Progenitor cell of endocrine pancreas (in vitro differentiated cells): Measurements from ENCODE around the gene TRMT10C. TPM values are rescaled to one million over a fixed set of nuclear protein-coding genes. Genes with fewer than 3 reads are reported as not detected.

Experiments
- DNase-seq: peaks from one replicate; pipeline ENCODE4 v3.0.0; 2021; ENCODE audit warnings: low spot score; ENCODE audit not compliant: unreplicated experiment
- H3K27ac Mint-ChIP-seq: 2 replicates; pipeline ENCODE4 v1.8.0; 2021; ENCODE audit warnings: mild to moderate bottlenecking, moderate library complexity, mixed read lengths
- H3K27me3 Mint-ChIP-seq: 2 replicates; pipeline ENCODE4 v1.8.0; 2021; ENCODE audit warnings: mixed read lengths
- H3K36me3 Mint-ChIP-seq: 2 replicates; pipeline ENCODE4 v1.8.0; 2022; ENCODE audit warnings: mixed read lengths; ENCODE audit not compliant: insufficient read depth
- H3K4me1 Mint-ChIP-seq: 2 replicates; pipeline ENCODE4 v1.8.0; 2021; ENCODE audit warnings: low read depth, mixed read lengths
- H3K4me3 Mint-ChIP-seq: 2 replicates; pipeline ENCODE4 v1.8.0; 2021; ENCODE audit warnings: low read depth, mild to moderate bottlenecking, moderate library complexity, mixed read lengths
- H3K9me3 Mint-ChIP-seq: 2 replicates; pipeline ENCODE4 v1.8.0; 2021; ENCODE audit warnings: low read depth, mixed read lengths
- total RNA-seq: library from RNA; stranded (reverse); gene quantifications from 2 replicates; pipeline ENCODE4 v1.2.1, GENCODE V29; 2021
- TF ChIP-seq, protein P1 (sequence below): fragments of 200-600 bp; sonication (generic); IDR thresholded peaks from one replicate; pipeline ENCODE4 v1.5.0; 2021; ENCODE audit warnings: antibody characterized with exemption, mild to moderate bottlenecking; ENCODE audit not compliant: unreplicated experiment

The TRMT10C gene
- total RNA-seq, 1 donor from 2014 or later = 24.4 TPM

DNA sequence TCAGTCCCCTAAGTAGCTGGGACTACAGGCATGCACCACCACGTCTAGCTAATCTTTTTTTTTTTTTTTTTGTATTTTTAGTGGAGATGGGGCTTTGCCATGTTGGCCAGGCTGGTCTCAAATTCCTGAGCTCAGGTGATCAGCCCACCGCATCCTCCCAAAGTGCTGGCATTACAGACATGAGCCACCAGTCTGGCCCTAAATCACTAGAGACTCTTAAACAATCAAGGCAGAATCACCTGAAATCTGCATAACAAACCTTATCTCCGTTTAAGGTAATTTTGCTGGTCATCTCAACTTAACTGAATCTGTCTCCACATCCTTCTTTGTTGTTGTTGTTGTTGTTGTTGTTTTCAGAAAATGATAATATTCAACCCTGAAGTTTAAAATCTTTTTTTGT is 5.6 kb upstream of the TRMT10C start:
- no peaks in the 10 kb centered on the region for H3K4me1 Mint-ChIP-seq
- no peak for DNase-seq
- H3K36me3 Mint-ChIP-seq = no peaks in the 10 kb centered on the region
- no peak overlapping the region for H3K27ac Mint-ChIP-seq
- H3K27me3 Mint-ChIP-seq = peaks cover 17% of the 10 kb centered on the region
- no peak overlapping the region for H3K4me3 Mint-ChIP-seq
- TF ChIP-seq, protein P1, sequence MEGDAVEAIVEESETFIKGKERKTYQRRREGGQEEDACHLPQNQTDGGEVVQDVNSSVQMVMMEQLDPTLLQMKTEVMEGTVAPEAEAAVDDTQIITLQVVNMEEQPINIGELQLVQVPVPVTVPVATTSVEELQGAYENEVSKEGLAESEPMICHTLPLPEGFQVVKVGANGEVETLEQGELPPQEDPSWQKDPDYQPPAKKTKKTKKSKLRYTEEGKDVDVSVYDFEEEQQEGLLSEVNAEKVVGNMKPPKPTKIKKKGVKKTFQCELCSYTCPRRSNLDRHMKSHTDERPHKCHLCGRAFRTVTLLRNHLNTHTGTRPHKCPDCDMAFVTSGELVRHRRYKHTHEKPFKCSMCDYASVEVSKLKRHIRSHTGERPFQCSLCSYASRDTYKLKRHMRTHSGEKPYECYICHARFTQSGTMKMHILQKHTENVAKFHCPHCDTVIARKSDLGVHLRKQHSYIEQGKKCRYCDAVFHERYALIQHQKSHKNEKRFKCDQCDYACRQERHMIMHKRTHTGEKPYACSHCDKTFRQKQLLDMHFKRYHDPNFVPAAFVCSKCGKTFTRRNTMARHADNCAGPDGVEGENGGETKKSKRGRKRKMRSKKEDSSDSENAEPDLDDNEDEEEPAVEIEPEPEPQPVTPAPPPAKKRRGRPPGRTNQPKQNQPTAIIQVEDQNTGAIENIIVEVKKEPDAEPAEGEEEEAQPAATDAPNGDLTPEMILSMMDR = no peak
- peaks cover 3% of the 10 kb centered on the region for H3K9me3 Mint-ChIP-seq

DNA sequence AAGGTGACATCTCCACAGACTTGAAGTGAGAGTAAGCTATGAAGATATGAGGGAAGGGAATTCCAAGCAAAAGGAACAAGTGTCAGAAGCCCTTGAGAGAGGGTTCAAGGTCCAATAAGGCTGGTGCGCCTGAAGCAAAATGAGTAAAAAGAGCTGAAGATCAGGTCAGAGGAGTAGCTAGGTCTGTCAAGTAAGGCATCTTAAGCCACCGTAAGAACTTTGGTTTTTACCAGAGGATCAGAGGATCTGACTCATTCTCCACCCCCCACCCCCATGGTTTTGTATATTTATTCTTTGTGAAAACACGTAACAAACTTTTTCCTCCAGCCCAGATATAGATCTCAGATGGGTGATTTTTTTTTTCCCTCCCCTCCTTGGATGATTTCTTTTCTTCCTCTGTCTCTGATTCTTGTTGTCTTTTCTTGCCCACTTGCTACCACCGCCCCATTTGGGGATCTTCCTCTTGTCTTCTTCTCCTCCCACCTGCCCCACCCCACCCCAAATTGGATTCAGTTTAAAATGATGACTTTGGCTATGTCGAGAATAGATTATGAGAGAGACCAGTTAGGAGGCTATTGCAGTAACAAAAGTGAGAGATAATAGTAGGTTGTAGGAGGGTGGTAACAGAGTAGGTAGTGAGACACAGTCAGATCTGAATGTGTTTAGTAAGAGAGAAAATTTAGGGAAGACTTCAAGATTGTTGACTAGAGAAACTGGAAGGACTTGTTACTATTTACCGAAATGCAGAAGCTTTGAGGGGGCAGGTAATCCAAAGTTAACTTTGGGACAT is 6.1 kb downstream of the TRMT10C start:
- no peak for DNase-seq
- Mint-ChIP-seq H3K9me3 (no peaks in the 10 kb centered on the region), H3K36me3 (peaks cover 13% of the 10 kb centered on the region), H3K4me3 (no peak overlapping the region), H3K4me1 (peaks cover 13% of the 10 kb centered on the region), H3K27ac (peak overlapping the region; percentile 79), H3K27me3 (no peaks in the 10 kb centered on the region)
- TF ChIP-seq, protein P1 = no peak

GRCh38 chr3:101571028-101571895 is 9.6 kb downstream of the TRMT10C start:
- no peak overlapping the region for H3K27ac Mint-ChIP-seq
- peaks cover 7% of the 10 kb centered on the region for H3K36me3 Mint-ChIP-seq
- TF ChIP-seq, protein P1 = no peak
- H3K27me3 Mint-ChIP-seq = no peaks in the 10 kb centered on the region
- H3K4me1 Mint-ChIP-seq = peaks cover 20% of the 10 kb centered on the region
- no peaks in the 10 kb centered on the region for H3K9me3 Mint-ChIP-seq
- DNase-seq = no peak
- no peak overlapping the region for H3K4me3 Mint-ChIP-seq

- Mint-ChIP-seq H3K36me3 (peaks cover 14% of the 10 kb centered on the region), H3K27me3 (no peaks in the 10 kb centered on the region), H3K4me3 (peak within 1 kb of the TSS; percentile 98), H3K4me1 (peaks cover 26% of the 10 kb centered on the region), H3K9me3 (no peaks in the 10 kb centered on the region), H3K27ac (peak within 1 kb of the TSS; percentile 100)
- TF ChIP-seq, protein P1 = peak; percentile 93
- DNase-seq = peak; percentile 96
These were observed 12.1 kb downstream of the TRMT10C start, which contains the start of gene PCNP for GRCh38 chr3:101573449-101574387. PCNP (plus strand) TSS chr3:101574180; CDS start chr3:101574216, 36 bp downstream.
